ENCODE measurements around the gene SLC25A43.
"Not testable (repeated sequence)": the region's sequence is repeated elsewhere in the genome, so short reads cannot be mapped to it uniquely, and the experiment has no call there.

The SLC25A43 gene

GRCh38 chrX:119468551-119469312 lies 69.6 kb downstream of the SLC25A43 start:
- peak; percentile 88 for DNase-seq

- DNase-seq, result no peak
These were observed 70.1 kb downstream of the SLC25A43 start for GRCh38 chrX:119469313-119469635.

DNA sequence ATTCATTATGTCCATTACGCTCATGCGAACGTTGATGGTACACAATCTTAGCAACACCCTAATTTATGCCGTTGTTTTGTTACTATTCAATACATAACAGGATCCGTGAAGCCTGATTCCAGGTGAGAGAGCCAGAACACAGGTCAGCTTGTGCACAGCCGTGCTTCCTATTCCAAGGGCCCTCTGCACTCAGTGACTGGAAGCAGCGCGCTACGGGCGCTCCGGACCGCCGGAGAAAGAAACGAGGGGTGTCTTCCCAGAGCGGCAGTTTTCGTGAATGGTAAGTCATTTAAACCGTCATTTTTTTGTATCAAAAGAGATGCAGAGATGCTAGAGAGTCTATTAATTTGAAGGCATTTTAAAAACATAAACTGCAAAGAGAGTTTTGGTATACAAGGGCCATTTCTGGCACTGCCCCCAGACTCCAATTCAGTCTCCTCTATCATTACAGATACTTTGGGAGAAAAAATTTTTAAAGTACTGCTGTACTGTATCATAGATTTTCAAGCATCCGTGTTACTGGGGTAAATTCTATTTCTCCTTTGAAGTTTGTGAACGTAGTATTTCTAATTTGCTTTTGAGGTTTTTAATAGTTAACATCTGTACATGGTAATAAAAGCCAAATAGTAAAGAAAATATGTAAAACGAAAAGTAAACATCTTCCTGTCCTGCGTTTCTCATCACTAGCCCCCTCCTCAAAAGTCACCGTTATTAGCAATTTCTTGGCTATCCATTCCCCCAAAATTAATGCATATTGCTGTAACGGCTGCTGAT lies 75.7 kb downstream of the SLC25A43 start:
- no peak for DNase-seq

DNA sequence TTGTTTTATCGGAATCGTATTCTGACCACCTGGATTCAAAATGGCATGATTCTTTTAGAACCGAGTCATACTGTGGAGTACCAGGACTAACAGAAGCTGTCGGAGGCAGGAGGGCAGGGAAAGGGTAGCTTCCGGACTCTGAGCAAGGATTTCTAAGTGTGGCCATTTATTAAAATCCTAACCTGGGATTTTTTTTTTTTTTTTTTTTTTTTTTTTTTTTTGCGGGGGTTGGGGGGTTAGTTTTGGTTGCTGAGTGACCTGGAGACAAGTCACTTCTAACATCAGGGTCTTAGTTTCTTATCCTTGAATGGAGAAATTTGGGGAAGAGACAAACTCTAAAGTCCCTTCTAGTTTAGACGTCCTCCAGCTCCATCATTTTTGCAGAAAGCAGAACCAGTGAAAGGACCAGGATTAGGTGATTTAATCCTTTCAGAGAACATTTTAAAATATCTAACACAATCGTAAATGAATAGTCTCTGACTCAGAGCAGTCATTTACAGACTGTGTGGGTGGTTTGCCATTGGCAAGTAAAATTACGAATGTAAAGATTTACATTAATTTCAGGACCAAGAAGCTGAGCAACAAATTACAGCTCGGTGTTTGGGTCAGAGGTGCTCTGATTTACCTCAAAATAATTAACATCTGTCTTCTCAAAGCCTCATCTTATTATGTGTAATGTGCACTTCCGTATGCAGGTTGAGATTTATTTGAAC lies 76.4 kb downstream of the SLC25A43 start:
- no peak for DNase-seq

GRCh38 chrX:119477812-119478232 lies 78.7 kb downstream of the SLC25A43 start:
- DNase-seq, result no peak

- no peak for DNase-seq
These were observed 79.4 kb downstream of the SLC25A43 start for GRCh38 chrX:119478504-119478903.

DNA sequence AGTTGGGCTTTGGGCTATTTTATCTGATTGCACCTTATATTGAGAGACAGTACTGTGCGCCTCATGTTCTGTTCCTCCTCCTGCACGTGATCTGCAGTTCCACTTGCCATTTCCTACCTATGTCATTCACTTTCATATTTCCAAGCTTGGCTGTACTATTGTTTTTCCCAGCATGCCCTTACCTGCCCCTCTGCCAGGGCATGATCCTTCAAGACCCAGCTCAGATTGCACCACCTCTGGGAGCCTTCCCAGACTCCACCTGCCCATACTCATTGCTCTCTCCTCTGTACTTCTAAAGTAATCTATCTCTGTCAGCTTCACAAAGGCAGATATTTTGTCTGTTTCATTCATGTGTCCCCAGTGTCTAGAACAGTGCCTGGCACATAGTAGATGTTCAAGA lies 80.7 kb downstream of the SLC25A43 start:
- no peak for DNase-seq

DNA sequence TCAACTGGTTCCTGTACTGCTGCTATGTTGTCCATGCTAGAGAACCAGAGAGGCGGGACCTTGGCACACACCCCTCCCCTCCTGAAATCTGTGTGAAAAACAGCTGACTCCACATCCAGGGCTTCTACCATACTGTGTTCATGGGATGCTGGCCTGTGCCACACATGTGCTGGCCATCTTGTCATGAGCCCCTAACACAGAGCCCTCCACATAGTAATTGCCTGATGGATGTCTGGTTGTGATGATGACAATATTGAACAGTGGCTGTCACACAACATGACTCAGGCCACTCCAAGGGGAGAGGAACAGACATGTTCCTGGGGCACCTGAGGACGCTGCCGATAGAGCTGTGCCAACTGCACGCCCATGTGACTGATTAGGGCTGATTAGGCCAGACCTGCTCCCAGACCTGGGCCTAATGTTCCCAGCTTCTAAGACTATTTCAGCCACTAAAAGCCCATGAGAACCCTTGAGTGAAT lies 82.2 kb downstream of the SLC25A43 start:
- no peak for DNase-seq

- DNase-seq, result no peak
These were observed 82.9 kb downstream of the SLC25A43 start for GRCh38 chrX:119482041-119482440.

DNA sequence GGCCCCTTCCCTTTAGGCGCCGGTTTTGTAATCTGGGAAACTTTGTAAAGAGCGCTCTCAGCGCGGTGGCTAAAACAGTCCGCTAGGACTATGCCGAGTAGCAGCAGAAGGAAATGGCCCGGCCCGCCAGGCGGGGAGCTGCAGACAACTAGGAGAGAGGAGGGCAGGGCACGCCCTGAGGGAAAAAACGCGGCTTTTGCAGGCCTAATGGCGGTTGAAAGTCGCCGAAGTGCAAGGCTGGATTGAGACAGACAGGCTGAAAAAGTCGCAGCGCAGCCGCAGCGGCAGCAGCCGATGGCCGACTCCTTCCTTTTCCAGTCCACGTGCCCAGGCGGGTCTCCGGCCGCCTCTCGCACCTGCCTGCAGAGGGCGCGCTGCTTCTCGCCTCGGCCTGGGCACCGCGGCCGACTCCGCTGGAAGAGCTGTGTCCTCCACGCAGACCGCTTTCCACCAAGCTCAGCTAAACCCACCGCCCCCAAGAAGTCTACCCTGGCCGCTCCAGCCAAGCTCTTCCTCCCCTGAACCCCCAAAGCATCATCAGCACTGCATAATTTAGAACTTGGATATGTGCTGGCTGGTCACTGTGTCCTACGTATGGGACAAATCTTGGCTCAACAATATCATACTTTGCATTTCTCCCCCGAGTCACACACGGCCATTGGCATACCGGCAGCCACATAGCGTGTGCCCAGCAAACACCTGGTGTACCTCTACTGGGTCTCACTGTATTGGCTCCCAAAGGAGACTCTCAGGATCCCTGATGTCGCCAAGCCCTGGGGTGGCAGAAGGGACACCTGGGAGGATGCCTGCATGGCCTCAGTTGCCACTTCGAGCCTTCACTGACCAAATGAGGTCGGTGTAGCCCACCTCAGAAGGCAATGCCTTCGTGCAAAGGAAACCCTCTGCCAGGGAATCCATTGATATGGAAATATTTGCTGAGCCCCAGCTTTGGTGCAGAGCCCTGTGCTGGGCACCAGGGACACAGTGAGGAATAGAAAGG lies 83.6 kb downstream of the SLC25A43 start:
- peak; percentile 80 for DNase-seq

- DNase-seq, result no peak
These were observed 87.6 kb downstream of the SLC25A43 start for GRCh38 chrX:119486745-119487144.

DNA sequence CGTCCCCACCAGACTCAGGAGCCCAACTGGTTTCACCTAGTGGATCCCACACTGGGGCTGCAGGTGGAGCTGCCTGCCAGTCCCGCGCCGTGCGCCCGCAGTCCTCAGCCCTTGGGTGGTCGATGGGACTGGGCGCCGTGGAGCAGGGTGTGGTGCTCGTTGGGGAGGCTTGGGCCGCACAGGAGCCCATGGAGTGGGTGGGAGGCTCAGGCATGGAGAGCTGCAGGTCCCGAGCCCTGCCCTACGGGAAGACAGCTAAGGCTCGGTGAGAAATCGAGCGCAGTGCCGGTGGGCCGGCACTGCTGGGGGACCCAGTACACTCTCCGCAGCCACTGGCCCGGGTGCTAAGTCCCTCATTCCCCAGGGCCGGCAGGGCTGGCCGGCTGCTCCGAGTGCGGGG lies 88.6 kb downstream of the SLC25A43 start:
- DNase-seq, result not testable (repeated sequence)

- DNase-seq, result peak; percentile 52
These were observed 89.6 kb downstream of the SLC25A43 start for GRCh38 chrX:119488749-119489148.

- no peak for DNase-seq
These were observed 90.3 kb downstream of the SLC25A43 start for GRCh38 chrX:119489212-119490074.

DNA sequence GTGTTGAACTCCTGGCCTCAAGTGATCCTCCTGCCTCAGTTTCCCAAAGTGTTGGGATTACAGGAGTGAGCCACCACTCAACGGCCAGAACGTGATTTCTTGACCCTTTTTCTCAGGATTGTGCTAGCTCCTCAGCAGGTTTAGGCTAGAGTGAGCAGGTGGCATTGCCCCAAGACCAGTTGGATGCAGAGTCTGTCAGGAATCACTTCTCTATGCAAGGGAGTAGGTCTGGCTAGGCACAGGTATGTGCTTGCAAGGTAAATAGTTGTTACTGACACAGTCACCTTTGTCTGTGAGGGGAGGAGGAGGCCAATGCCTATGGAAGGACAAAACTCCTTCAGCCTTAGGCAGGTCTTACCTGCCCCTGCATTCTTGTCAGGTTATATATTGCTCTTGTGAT lies 93.3 kb downstream of the SLC25A43 start:
- no peak for DNase-seq

DNA sequence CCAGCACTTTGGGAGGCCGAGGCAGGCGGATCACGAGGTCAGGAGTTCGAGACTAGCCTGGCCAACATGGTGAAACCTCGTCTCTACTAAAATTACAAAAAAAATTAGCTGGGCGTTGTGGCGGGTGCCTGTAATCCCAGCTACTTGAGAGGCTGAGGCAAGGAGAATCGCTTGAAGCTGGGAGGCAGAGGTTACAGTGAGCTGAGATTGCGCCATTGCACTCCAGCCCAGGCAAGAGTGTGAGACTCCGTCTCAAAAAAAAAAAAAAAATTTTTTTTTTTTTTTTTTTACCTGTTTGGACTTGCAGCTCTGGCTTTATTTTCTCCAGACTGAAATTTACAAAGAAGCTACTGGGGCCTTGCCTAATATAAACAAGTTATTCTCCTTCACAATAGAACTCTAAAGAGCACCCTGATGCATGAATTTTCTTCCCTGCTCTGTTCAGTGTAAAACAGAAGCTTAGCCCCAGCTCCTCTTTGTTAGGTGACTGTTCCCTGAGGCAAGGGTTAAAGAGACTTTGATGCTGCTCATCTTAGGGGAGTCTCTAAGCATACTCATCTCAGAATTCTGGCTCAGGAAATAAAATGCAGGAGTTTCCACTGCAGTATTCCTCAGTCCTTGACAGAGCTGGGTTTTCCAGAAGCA lies 94.8 kb downstream of the SLC25A43 start:
- not testable (repeated sequence) for DNase-seq

GRCh38 chrX:119495734-119496726 lies 96.9 kb downstream of the SLC25A43 start:
- DNase-seq, result no peak

- no peak for DNase-seq
These were observed 98.0 kb downstream of the SLC25A43 start for GRCh38 chrX:119497185-119497584.

DNA sequence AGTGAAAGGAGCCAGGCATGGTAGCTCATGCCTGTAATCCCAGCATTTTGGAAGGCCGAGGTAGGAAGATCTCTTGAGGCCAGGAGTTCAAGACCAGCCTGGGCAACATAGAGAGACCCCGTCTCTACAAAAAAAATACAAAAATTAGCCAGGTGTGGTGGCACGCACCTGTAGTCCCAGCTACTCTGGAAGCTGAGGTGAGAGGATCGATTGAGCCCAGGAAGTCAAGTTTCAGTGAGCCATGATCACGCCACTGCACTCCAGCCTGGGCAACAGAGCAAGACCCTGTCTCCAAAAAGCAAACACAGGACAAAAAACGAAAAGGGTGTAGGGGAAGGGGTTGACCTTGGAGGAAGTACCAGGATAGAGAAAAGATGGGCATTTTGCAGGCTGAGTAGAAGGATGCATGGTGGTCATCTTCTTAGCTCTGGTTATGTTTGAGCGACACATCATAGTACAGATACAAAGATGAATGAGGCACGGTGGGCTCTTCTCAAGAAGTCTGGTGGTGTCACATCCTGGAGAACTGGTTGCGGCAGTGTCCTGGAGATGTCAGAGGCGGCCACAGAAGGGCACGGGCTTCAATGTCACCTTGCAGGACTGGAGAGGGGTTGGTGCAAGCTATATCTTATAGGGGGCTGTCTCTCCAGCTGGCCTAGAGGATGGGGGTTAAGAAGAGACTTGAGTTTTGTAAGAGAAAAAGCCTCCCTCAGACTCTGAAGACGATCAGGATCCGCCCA lies 101.1 kb downstream of the SLC25A43 start:
- no peak for DNase-seq
